Measurements from ENCODE around the gene ACOT12. TPM values are rescaled to one million over a fixed set of nuclear protein-coding genes. Genes with fewer than 3 reads are reported as not detected.

The ACOT12 gene
- total and polyA plus RNA-seq, 9 of the 15 experiments (the other 6 are each of a cell fraction or from before 2014, with no cell fraction given): 0.03 TPM; not detected in 8

DNA sequence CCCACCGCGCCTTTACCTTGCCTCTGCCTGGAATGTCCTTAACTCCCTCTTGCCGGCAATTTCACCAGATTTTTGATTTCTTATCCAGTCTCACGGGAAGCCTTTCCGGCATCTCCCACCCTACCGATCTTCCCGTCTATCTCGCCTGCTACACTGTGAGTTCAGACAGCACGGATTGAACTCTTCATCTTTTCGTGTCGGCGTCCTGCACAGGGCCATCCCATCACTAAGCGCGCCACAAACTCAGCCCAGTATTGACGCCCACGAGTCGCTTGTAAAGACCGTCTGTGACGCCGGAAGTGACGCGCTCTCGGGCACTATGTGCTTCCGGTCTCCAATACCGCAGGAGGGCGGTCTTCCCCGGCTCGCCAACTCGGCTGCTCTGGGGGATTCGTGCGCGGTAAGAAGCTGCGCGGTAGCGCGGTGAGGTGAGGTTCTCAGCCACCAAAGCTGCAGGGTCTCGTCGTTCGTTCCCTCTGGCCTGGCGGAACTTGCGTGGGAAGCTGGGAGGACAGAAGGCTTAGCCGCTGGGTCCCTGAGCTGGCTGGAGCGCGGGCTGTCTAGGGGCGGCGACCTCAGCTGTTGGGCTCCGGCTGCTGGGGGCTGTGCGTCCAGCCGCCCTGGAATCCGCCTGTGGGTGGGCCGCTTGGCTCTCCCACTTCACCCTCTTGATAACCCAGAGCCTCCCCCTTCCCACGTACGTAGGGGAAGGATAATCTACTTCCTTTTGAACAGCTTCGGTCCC, 92.5 kb downstream of the ACOT12 start, which contains the start of gene ZCCHC9:
ZCCHC9 (plus strand) TSS at position 317 of the 745 bp plus-strand sequence. CDS start 3,171 bp downstream, outside the sequence.
- peak within 1 kb of the TSS; percentile 94 to 97 for H3K9ac ChIP-seq (ENCODE audit: insufficient read depth in 1 of 2, low read depth in 2 of 2, low read length in 2 of 2)
- H3K4me2 ChIP-seq (ENCODE audit: insufficient read depth, low read length): peak within 1 kb of the TSS; percentile 94
- WGBS (ENCODE audit: insufficient coverage, low coverage, missing lambda C conversion rate): under 1% methylated on average over 54 of the region's 54 CpGs
- H3K27me3 ChIP-seq (ENCODE audit: control insufficient read depth in 2 of 2, insufficient read depth in 2 of 2, low read length in 2 of 2): no peaks in the 10 kb centered on the region
- peaks cover 3% of the 10 kb centered on the region for H3K9me1 ChIP-seq (ENCODE audit: control insufficient read depth, insufficient read depth, low read length)
- H3K4me1 ChIP-seq (replicated peaks in 1 of 2; ENCODE audit: control insufficient read depth in 2 of 2, insufficient read depth in 2 of 2, low read length in 2 of 2): peaks cover 3 to 8% of the 10 kb centered on the region in 2 experiments
- DNase-seq (ENCODE audit: extremely low read depth in 1 of 4, low spot score in 3 of 4) (peak; percentile 80 to 97 (median 85)), ATAC-seq (peak; percentile 92), FAIRE-seq (peak; percentile 93)
- H4K20me1 ChIP-seq (replicated peaks; ENCODE audit: control insufficient read depth, insufficient read depth, low read length): no peaks in the 10 kb centered on the region
- intact Hi-C loops (cut with micrococcal nuclease) (no loop called here), in situ Hi-C loops (cut with MboI) (no loop called here)
- TSS peak; percentile 66 for BruUV-seq (replicated peaks)
- CTCF ChIA-PET (ENCODE audit: low intra/inter-chr PET ratio): no interaction called here
- H3K79me2 ChIP-seq (ENCODE audit: control insufficient read depth, insufficient read depth, low read length): peaks cover 51% of the 10 kb centered on the region
- peak within 1 kb of the TSS; percentile 76 for H3K4me3 ChIP-seq
- H3K36me3 ChIP-seq (ENCODE audit: control insufficient read depth, insufficient read depth, low read length): peaks cover 18% of the 10 kb centered on the region; the same call in 2 of the 3 replicates
- no peaks in the 10 kb centered on the region for H3K9me3 ChIP-seq (replicated peaks; ENCODE audit: control insufficient read depth, insufficient read depth, low read depth, low read length)
- H2AFZ ChIP-seq (ENCODE audit: low read depth, low read length): peak within 1 kb of the TSS; percentile 97
- POLR2A ChIA-PET: interaction anchor here (0.6 to 2.3 kb wide), 11 partner anchors 8 to 1789 kb away, joined by 3 to 10 read pairs (median 3); no protein-coding TSS in a partner anchor
- H3K27ac ChIP-seq (ENCODE audit: extremely low read depth, low read depth, low read length): peak within 1 kb of the TSS; percentile 93
- TF ChIP-seq TBP (optimal IDR thresholded peaks at IDR 0.05; ENCODE audit: low read depth, low read length) (peak; percentile 87), ELF4 (CRISPR knock-in tag; IDR thresholded peaks at IDR 0.05) (no peak), KAT7 (CRISPR knock-in tag; IDR thresholded peaks at IDR 0.05; ENCODE audit: borderline replicate concordance) (0 out of 2 replicates have a peak, but pooled peaks have one; percentile 43), TEAD1 (CRISPR knock-in tag; IDR thresholded peaks at IDR 0.05) (peak; percentile 10 to 89; a peak in 2 of 4 replicates), SREBF1 (IDR thresholded peaks at IDR 0.05; ENCODE audit: borderline replicate concordance, low read depth, low read length) (no peak), U2AF2 (optimal IDR thresholded peaks at IDR 0.05; ENCODE audit: low read depth, low read length) (no peak)
- TF ChIP-seq, protein P1, sequence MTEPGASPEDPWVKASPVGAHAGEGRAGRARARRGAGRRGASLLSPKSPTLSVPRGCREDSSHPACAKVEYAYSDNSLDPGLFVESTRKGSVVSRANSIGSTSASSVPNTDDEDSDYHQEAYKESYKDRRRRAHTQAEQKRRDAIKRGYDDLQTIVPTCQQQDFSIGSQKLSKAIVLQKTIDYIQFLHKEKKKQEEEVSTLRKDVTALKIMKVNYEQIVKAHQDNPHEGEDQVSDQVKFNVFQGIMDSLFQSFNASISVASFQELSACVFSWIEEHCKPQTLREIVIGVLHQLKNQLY (CRISPR knock-in tag; conservative IDR thresholded peaks at IDR 0.05): no peak
- TF ChIP-seq, protein P2, sequence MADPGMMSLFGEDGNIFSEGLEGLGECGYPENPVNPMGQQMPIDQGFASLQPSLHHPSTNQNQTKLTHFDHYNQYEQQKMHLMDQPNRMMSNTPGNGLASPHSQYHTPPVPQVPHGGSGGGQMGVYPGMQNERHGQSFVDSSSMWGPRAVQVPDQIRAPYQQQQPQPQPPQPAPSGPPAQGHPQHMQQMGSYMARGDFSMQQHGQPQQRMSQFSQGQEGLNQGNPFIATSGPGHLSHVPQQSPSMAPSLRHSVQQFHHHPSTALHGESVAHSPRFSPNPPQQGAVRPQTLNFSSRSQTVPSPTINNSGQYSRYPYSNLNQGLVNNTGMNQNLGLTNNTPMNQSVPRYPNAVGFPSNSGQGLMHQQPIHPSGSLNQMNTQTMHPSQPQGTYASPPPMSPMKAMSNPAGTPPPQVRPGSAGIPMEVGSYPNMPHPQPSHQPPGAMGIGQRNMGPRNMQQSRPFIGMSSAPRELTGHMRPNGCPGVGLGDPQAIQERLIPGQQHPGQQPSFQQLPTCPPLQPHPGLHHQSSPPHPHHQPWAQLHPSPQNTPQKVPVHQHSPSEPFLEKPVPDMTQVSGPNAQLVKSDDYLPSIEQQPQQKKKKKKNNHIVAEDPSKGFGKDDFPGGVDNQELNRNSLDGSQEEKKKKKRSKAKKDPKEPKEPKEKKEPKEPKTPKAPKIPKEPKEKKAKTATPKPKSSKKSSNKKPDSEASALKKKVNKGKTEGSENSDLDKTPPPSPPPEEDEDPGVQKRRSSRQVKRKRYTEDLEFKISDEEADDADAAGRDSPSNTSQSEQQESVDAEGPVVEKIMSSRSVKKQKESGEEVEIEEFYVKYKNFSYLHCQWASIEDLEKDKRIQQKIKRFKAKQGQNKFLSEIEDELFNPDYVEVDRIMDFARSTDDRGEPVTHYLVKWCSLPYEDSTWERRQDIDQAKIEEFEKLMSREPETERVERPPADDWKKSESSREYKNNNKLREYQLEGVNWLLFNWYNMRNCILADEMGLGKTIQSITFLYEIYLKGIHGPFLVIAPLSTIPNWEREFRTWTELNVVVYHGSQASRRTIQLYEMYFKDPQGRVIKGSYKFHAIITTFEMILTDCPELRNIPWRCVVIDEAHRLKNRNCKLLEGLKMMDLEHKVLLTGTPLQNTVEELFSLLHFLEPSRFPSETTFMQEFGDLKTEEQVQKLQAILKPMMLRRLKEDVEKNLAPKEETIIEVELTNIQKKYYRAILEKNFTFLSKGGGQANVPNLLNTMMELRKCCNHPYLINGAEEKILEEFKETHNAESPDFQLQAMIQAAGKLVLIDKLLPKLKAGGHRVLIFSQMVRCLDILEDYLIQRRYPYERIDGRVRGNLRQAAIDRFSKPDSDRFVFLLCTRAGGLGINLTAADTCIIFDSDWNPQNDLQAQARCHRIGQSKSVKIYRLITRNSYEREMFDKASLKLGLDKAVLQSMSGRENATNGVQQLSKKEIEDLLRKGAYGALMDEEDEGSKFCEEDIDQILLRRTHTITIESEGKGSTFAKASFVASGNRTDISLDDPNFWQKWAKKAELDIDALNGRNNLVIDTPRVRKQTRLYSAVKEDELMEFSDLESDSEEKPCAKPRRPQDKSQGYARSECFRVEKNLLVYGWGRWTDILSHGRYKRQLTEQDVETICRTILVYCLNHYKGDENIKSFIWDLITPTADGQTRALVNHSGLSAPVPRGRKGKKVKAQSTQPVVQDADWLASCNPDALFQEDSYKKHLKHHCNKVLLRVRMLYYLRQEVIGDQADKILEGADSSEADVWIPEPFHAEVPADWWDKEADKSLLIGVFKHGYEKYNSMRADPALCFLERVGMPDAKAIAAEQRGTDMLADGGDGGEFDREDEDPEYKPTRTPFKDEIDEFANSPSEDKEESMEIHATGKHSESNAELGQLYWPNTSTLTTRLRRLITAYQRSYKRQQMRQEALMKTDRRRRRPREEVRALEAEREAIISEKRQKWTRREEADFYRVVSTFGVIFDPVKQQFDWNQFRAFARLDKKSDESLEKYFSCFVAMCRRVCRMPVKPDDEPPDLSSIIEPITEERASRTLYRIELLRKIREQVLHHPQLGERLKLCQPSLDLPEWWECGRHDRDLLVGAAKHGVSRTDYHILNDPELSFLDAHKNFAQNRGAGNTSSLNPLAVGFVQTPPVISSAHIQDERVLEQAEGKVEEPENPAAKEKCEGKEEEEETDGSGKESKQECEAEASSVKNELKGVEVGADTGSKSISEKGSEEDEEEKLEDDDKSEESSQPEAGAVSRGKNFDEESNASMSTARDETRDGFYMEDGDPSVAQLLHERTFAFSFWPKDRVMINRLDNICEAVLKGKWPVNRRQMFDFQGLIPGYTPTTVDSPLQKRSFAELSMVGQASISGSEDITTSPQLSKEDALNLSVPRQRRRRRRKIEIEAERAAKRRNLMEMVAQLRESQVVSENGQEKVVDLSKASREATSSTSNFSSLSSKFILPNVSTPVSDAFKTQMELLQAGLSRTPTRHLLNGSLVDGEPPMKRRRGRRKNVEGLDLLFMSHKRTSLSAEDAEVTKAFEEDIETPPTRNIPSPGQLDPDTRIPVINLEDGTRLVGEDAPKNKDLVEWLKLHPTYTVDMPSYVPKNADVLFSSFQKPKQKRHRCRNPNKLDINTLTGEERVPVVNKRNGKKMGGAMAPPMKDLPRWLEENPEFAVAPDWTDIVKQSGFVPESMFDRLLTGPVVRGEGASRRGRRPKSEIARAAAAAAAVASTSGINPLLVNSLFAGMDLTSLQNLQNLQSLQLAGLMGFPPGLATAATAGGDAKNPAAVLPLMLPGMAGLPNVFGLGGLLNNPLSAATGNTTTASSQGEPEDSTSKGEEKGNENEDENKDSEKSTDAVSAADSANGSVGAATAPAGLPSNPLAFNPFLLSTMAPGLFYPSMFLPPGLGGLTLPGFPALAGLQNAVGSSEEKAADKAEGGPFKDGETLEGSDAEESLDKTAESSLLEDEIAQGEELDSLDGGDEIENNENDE (IDR thresholded peaks at IDR 0.05; ENCODE audit: low read depth, low read length): no peak

All from K562 (cell line).